Suppressor macrophage treated with lipopolysaccharide for 1 hour (primary cell): ENCODE data around the gene IL10RA.
A peak's percentile ranks its signal among the peaks of the same experiment; 100 is the strongest.

ENCODE experiments used
- DNase-seq, 3 donors: peaks; one replicate each; pipeline ENCODE4 v3.0.0-alpha.2; 2020 to 2022

The IL10RA gene

GRCh38 chr11:118007563-118008270 lies 21.5 kb downstream of the IL10RA start:
- peak; percentile 29 to 39 (median 34) for DNase-seq

GRCh38 chr11:118008271-118008911 lies 22.2 kb downstream of the IL10RA start:
- peak; percentile 37 to 54 (median 49) for DNase-seq

- DNase-seq: peak in 1 of 3 donors; percentile 18
These were observed 23.9 kb downstream of the IL10RA start for GRCh38 chr11:118009864-118010737.

GRCh38 chr11:118010738-118011461 lies 24.7 kb downstream of the IL10RA start:
- DNase-seq: peak; percentile 95 to 97 (median 95)

- peak; percentile 90 to 94 (median 93) for DNase-seq
These were observed 26.0 kb downstream of the IL10RA start for GRCh38 chr11:118012083-118012669.

GRCh38 chr11:118014022-118014421 lies 27.8 kb downstream of the IL10RA start:
- no peak for DNase-seq

GRCh38 chr11:118015385-118015841 lies 29.2 kb downstream of the IL10RA start:
- no peak for DNase-seq

- DNase-seq: no peak
These were observed 29.9 kb downstream of the IL10RA start for GRCh38 chr11:118016104-118016503.

GRCh38 chr11:118017111-118017510 lies 30.9 kb downstream of the IL10RA start:
- no peak for DNase-seq

- no peak for DNase-seq
These were observed 31.6 kb downstream of the IL10RA start for GRCh38 chr11:118017631-118018315.

GRCh38 chr11:118018401-118018800 lies 32.2 kb downstream of the IL10RA start:
- DNase-seq: peak; percentile 51 to 64 (median 60)

- DNase-seq: no peak
These were observed 35.0 kb downstream of the IL10RA start for GRCh38 chr11:118021146-118021545.

- DNase-seq: no peak
These were observed 41.5 kb downstream of the IL10RA start for GRCh38 chr11:118027694-118028093.

GRCh38 chr11:118028626-118029025 lies 42.4 kb downstream of the IL10RA start:
- DNase-seq: no peak

GRCh38 chr11:118033443-118033842 lies 47.2 kb downstream of the IL10RA start:
- no peak for DNase-seq

GRCh38 chr11:118042141-118042540 lies 55.9 kb downstream of the IL10RA start:
- DNase-seq: no peak

- DNase-seq: no peak
These were observed 56.6 kb downstream of the IL10RA start for GRCh38 chr11:118042796-118043195.

GRCh38 chr11:118045191-118045590 lies 59.0 kb downstream of the IL10RA start:
- DNase-seq: no peak

- peak; percentile 23 to 48 (median 47) for DNase-seq
These were observed 60.1 kb downstream of the IL10RA start for GRCh38 chr11:118046051-118046963.

- DNase-seq: no peak
These were observed 60.9 kb downstream of the IL10RA start for GRCh38 chr11:118046964-118047700.
